NB4 (cell line): ENCODE results near the gene IGF1R.

Experiments
- CTCF ChIP-seq: IDR thresholded peaks from one replicate; pipeline ENCODE4 v1.5.1; 2012; ENCODE audit warnings: low read depth, low read length
- MYC ChIP-seq: IDR thresholded peaks from 2 replicates; pipeline ENCODE4 v1.6.1; 2011; ENCODE audit warnings: low read depth, low read length
- POLR2A ChIP-seq: IDR thresholded peaks from 2 replicates; pipeline ENCODE4 v1.6.1; 2011; ENCODE audit warnings: mild to moderate bottlenecking; ENCODE audit not compliant: insufficient read length; ENCODE audit errors: extremely low read depth

GRCh38 chr15:98957655-98958054 is 309.3 kb downstream of the IGF1R start:
- TF ChIP-seq CTCF (no peak), MYC (no peak), POLR2A (no peak)
